Endothelial cell of umbilical vein (primary cell): ENCODE data around the gene DYNC2H1. TPM values are rescaled to one million over a fixed set of nuclear protein-coding genes. Genes with fewer than 3 reads are reported as not detected.

Source experiments
- BruUV-seq: library from RNA; stranded (reverse); fragments of 400-500 nt; replicated peaks from 2 replicates; lab custom pipeline; 2021; lab: Mats Ljungman, UMichigan
- CTCF ChIA-PET: fragments of 300-600, 350-600 bp; sonication (Branson Sonifier 250); formaldehyde crosslinking; loops from one replicate; lab custom pipeline; 2021; ENCODE audit warnings: antibody characterized with exemption, inconsistent platforms; lab: Charles Lee
- POLR2A ChIA-PET: fragments of 300-600, 350-600 bp; sonication (Branson Sonifier 250); formaldehyde crosslinking; loops from one replicate; lab custom pipeline; 2021; ENCODE audit warnings: antibody characterized with exemption, inconsistent platforms; lab: Charles Lee
- DNase-seq: peaks from one replicate; pipeline ENCODE4 v3.0.0-alpha.2; 2011; ENCODE audit warnings: low read depth, low spot score
- FAIRE-seq: peaks from 2 replicates; lab custom pipeline; 2011; peaks lifted over from hg19 to GRCh38; lab: Jason Lieb, UNC
- H2AFZ ChIP-seq: 2 replicates; pipeline ENCODE4 v1.6.0; 2012; ENCODE audit warnings: low read depth, low read length, control low read depth, inconsistent platforms
- H3K27ac ChIP-seq: 2 replicates; pipeline ENCODE4 v1.5.1; 2011; ENCODE audit warnings: low read depth, mild to moderate bottlenecking, control low read depth, low read length, moderate library complexity; ENCODE audit not compliant: insufficient read depth
- H3K27me3 ChIP-seq, 2 experiments: 2 replicates each; pipeline versions ENCODE4 v1.6.0 to v1.6.1; 2011; ENCODE audit warnings: low read length in 2 of 2, mixed read lengths in 1 of 2; ENCODE audit not compliant: control insufficient read depth in 2 of 2, insufficient read depth in 2 of 2
- H3K36me3 ChIP-seq, 2 experiments: 2 replicates in 1 of 2; 3 replicates in 1 of 2; pipeline ENCODE4 v1.5.1; 2011; ENCODE audit warnings: low read length in 2 of 2, mild to moderate bottlenecking in 1 of 2, moderate library complexity in 1 of 2; ENCODE audit not compliant: control insufficient read depth in 2 of 2, insufficient read depth in 2 of 2; ENCODE audit errors: extremely low read depth in 1 of 2
- H3K4me1 ChIP-seq: 3 replicates; pipeline ENCODE4 v1.5.1; 2011; ENCODE audit warnings: mild to moderate bottlenecking, low read length; ENCODE audit not compliant: control insufficient read depth, insufficient read depth; ENCODE audit errors: extremely low read depth
- H3K4me2 ChIP-seq: 2 replicates; pipeline ENCODE4 v1.6.1; 2011; ENCODE audit warnings: low read length, control low read depth, mixed read lengths; ENCODE audit not compliant: insufficient read depth
- H3K4me3 ChIP-seq, 3 experiments: fragments of 200-600 bp in 1 of 3; sonication (generic), shearing (Covaris generic) in 1 of 3; replicated peaks in 1 of 3; 2 replicates each; pipeline ENCODE4 v1.5.1; 2011 to 2016; ENCODE audit warnings: control low read depth in 3 of 3, low read length in 3 of 3, mild to moderate bottlenecking in 2 of 3, inconsistent platforms in 1 of 3, low read depth in 1 of 3, moderate library complexity in 1 of 3; ENCODE audit not compliant: insufficient read depth in 1 of 3
- H3K79me2 ChIP-seq: 2 replicates; pipeline ENCODE4 v1.6.0; 2012; ENCODE audit warnings: low read length, inconsistent platforms; ENCODE audit not compliant: control insufficient read depth, insufficient read depth
- H3K9ac ChIP-seq: replicated peaks from 2 replicates; pipeline ENCODE3; 2011; ENCODE audit warnings: low read length, control low read depth; ENCODE audit not compliant: insufficient read depth; ENCODE audit errors: extremely low read depth
- H3K9me1 ChIP-seq: replicated peaks from 3 replicates; pipeline ENCODE4 v1.6.0; 2011; ENCODE audit warnings: mild to moderate bottlenecking, low read length; ENCODE audit not compliant: control insufficient read depth, insufficient read depth; ENCODE audit errors: extremely low read depth
- H3K9me3 ChIP-seq: replicated peaks from 2 replicates; pipeline ENCODE4 v1.5.1; 2012; ENCODE audit warnings: low read length, inconsistent platforms; ENCODE audit not compliant: control insufficient read depth, insufficient read depth
- H4K20me1 ChIP-seq: replicated peaks from 2 replicates; pipeline ENCODE3; 2011; ENCODE audit warnings: mild to moderate bottlenecking, low read length; ENCODE audit not compliant: control insufficient read depth, insufficient read depth; ENCODE audit errors: extremely low read depth
- CTCF ChIP-seq, 2 donors: IDR thresholded peaks; 1 replicate in 1 of 2; 2 replicates in 1 of 2; pipeline ENCODE4 v1.5.1; 2011; ENCODE audit warnings: low read length in 2 of 2, mild to moderate bottlenecking in 2 of 2, moderate library complexity in 2 of 2, control low read depth in 1 of 2, inconsistent platforms in 1 of 2, low read depth in 1 of 2; ENCODE audit not compliant: insufficient read depth in 1 of 2; ENCODE audit errors: extremely low read depth in 1 of 2
- EZH2 ChIP-seq: IDR thresholded peaks from 2 replicates; pipeline ENCODE4 v1.6.1; 2012; ENCODE audit warnings: borderline replicate concordance, low read depth, mild to moderate bottlenecking, moderate library complexity, low read length, inconsistent platforms; ENCODE audit not compliant: severe bottlenecking
- FOS ChIP-seq: IDR thresholded peaks from 2 replicates; pipeline ENCODE4 v1.6.1; 2011; ENCODE audit warnings: mild to moderate bottlenecking, low read length, moderate library complexity, borderline replicate concordance; ENCODE audit not compliant: insufficient read depth
- GATA2 ChIP-seq: IDR thresholded peaks from 2 replicates; pipeline ENCODE4 v1.7.0; 2011; ENCODE audit warnings: low read depth, mild to moderate bottlenecking, moderate library complexity, mixed read lengths, low read length; ENCODE audit not compliant: insufficient read length, insufficient read depth
- JUN ChIP-seq: IDR thresholded peaks from 2 replicates; pipeline ENCODE4 v1.6.1; 2011; ENCODE audit warnings: borderline replicate concordance, low read depth; ENCODE audit not compliant: insufficient read length, insufficient read depth
- MAX ChIP-seq: IDR thresholded peaks from 2 replicates; pipeline ENCODE4 v1.6.1; 2011; ENCODE audit not compliant: insufficient read depth, insufficient read length
- MYC ChIP-seq: IDR thresholded peaks from one replicate; pipeline ENCODE4 v1.6.1; 2011; ENCODE audit warnings: mild to moderate bottlenecking, low read depth, low read length
- POLR2A ChIP-seq: IDR thresholded peaks from 2 replicates; pipeline ENCODE4 v1.6.1; 2012; ENCODE audit warnings: low read depth, mild to moderate bottlenecking, control low read depth, low read length
- POLR2AphosphoS5 ChIP-seq: IDR thresholded peaks from 2 replicates; pipeline ENCODE4 v1.6.1; 2012; ENCODE audit warnings: low read depth, mild to moderate bottlenecking, control low read depth, low read length, moderate library complexity; ENCODE audit not compliant: insufficient read depth
- dilution Hi-C: fragments of 300-500 bp; cut with MboI; formaldehyde crosslinking; loops from one replicate; pipeline ENCODE4 v1.15.0; 2019; ENCODE audit warnings: low sequenced_read_pairs; ENCODE audit not compliant: extremely low pct_ligation_motif_present
- intact Hi-C: fragments of 100-400 bp; cut with micrococcal nuclease; formaldehyde crosslinking; loops from one replicate; pipeline ENCODE4 v1.10.0; 2022
- polyA plus RNA-seq, 4 experiments: library from polyadenylated mRNA; depleted of rRNA in 3 of 4; stranded (reverse) in 3 of 4; unstranded in 1 of 4; fragments of >200 nt; gene quantifications; 2 replicates each; pipeline versions ENCODE4 v1.2.1 to v1.2.3, GENCODE V29; 2011 to 2012; ENCODE audit warnings: missing spikeins in 1 of 4
- total RNA-seq: library from RNA; stranded (reverse); gene quantifications from 2 replicates; pipeline ENCODE4 v1.2.3, GENCODE V29; 2021

Gene DYNC2H1
- total and polyA plus RNA-seq, 2 donors (not counting 3 experiments of a cell fraction or from before 2014, with no cell fraction given) = 1.9 to 4.2 TPM

GRCh38 chr11:103520792-103521191 lies 411.6 kb downstream of the DYNC2H1 start:
- H3K36me3 ChIP-seq = no peaks in the 10 kb centered on the region
- no TSS peak for BruUV-seq
- no peak for FAIRE-seq
- no peak overlapping the region for H3K4me3 ChIP-seq
- DNase-seq = no peak
- H2AFZ ChIP-seq = no peak overlapping the region
- dilution Hi-C loops (no loop called here), intact Hi-C loops (no loop called here)
- H3K9me3 ChIP-seq = no peaks in the 10 kb centered on the region
- peaks cover 13% of the 10 kb centered on the region for H3K4me1 ChIP-seq
- no peaks in the 10 kb centered on the region for H3K79me2 ChIP-seq
- CTCF ChIA-PET = no interaction called here
- H3K27ac ChIP-seq = no peak overlapping the region
- H3K27me3 ChIP-seq = no peaks in the 10 kb centered on the region
- POLR2A ChIA-PET = no interaction called here
- no peaks in the 10 kb centered on the region for H4K20me1 ChIP-seq
- no peaks in the 10 kb centered on the region for H3K9me1 ChIP-seq
- H3K9ac ChIP-seq = no peak overlapping the region
- no peak for TF ChIP-seq EZH2
- no peak for TF ChIP-seq GATA2
- TF ChIP-seq JUN = no peak
- TF ChIP-seq POLR2AphosphoS5 = no peak
- no peak for TF ChIP-seq POLR2A
- TF ChIP-seq MYC = no peak
- TF ChIP-seq FOS = no peak
- no peak overlapping the region for H3K4me2 ChIP-seq

GRCh38 chr11:103525069-103525468 lies 415.8 kb downstream of the DYNC2H1 start:
- peak overlapping the region; percentile 40 for H3K4me2 ChIP-seq
- dilution Hi-C loops = no loop called here
- ChIA-PET CTCF (interaction anchor here (1.0 to 1.3 kb wide), 4 partner anchors 12 to 323 kb away, joined by 3 to 7 read pairs (median 4); no protein-coding TSS in a partner anchor), POLR2A (no interaction called here)
- H3K27me3 ChIP-seq = no peaks in the 10 kb centered on the region
- no peak overlapping the region for H3K4me3 ChIP-seq
- H3K79me2 ChIP-seq = no peaks in the 10 kb centered on the region
- peaks cover 38% of the 10 kb centered on the region for H3K4me1 ChIP-seq
- H3K9me3 ChIP-seq = no peaks in the 10 kb centered on the region
- no peaks in the 10 kb centered on the region for H4K20me1 ChIP-seq
- no peaks in the 10 kb centered on the region for H3K36me3 ChIP-seq
- peak overlapping the region; percentile 66 for H3K27ac ChIP-seq
- intact Hi-C loops = no loop called here
- no peak for FAIRE-seq
- no peaks in the 10 kb centered on the region for H3K9me1 ChIP-seq
- peak overlapping the region; percentile 15 for H2AFZ ChIP-seq
- H3K9ac ChIP-seq = peak overlapping the region; percentile 17
- no TSS peak for BruUV-seq
- TF ChIP-seq JUN = peak; percentile 40
- peak; percentile 17 for TF ChIP-seq POLR2AphosphoS5
- peak; percentile 58 for TF ChIP-seq FOS
- TF ChIP-seq POLR2A = no peak
- no peak for TF ChIP-seq GATA2
- TF ChIP-seq CTCF (IDR thresholded peaks at IDR 0.05; ENCODE audit: extremely low read depth in 1 of 2, insufficient read depth in 1 of 2, low read depth in 1 of 2, low read length in 2 of 2) = no peak
- no peak for TF ChIP-seq MAX
- no peak for TF ChIP-seq MYC
- TF ChIP-seq EZH2 = no peak
- DNase-seq = peak; percentile 86
